SIG-M5 treated with dmso at 0.1 percent for 504 hours (cell line): Measurements from ENCODE around the gene FAM20C.
"Not testable (repeated sequence)": the region's sequence is repeated elsewhere in the genome, so short reads cannot be mapped to it uniquely, and the experiment has no call there.

Experiments
- DNase-seq: peaks from one replicate; lab custom pipeline; 2025; ENCODE audit not compliant: unreplicated experiment; lab: John Stamatoyannopoulos, UW

Gene FAM20C

GRCh38 chr7:191105-191980 lies 1.0 kb upstream of the FAM20C start:
- DNase-seq, result peak; percentile 65

- DNase-seq, result no peak
Measured at GRCh38 chr7:192701-193480, 520 bp downstream of the FAM20C start.

GRCh38 chr7:193481-194251 lies 1.3 kb downstream of the FAM20C start:
- DNase-seq, result peak; percentile 13

- no peak for DNase-seq
Measured at GRCh38 chr7:194252-195009, 2.1 kb downstream of the FAM20C start.

- peak; percentile 82 for DNase-seq
Measured at GRCh38 chr7:195010-195829, 2.8 kb downstream of the FAM20C start.

- DNase-seq, result no peak
Measured at GRCh38 chr7:195830-196128, 3.4 kb downstream of the FAM20C start.

- DNase-seq, result no peak
Measured at GRCh38 chr7:196283-196682, 3.9 kb downstream of the FAM20C start.

- no peak for DNase-seq
Measured at GRCh38 chr7:196778-197321, 4.5 kb downstream of the FAM20C start.

GRCh38 chr7:197413-198335 lies 5.3 kb downstream of the FAM20C start:
- DNase-seq, result no peak

- no peak for DNase-seq
Measured at GRCh38 chr7:199483-200249, 7.3 kb downstream of the FAM20C start.

GRCh38 chr7:200290-200689 lies 7.9 kb downstream of the FAM20C start:
- DNase-seq, result no peak

- no peak for DNase-seq
Measured at GRCh38 chr7:200704-201103, 8.3 kb downstream of the FAM20C start.

- DNase-seq, result no peak
Measured at GRCh38 chr7:204326-204725, 12.0 kb downstream of the FAM20C start.

- no peak for DNase-seq
Measured at GRCh38 chr7:205115-206010, 13.0 kb downstream of the FAM20C start.

GRCh38 chr7:206351-206750 lies 14.0 kb downstream of the FAM20C start:
- DNase-seq, result not testable (repeated sequence)

GRCh38 chr7:207418-208129 lies 15.2 kb downstream of the FAM20C start:
- DNase-seq, result no peak
